Epithelial cell of esophagus (primary cell): ENCODE measurements around the gene GPBP1L1.

Experiments
- DNase-seq: peaks from one replicate; pipeline ENCODE4 v3.0.0; 2010; ENCODE audit warnings: low read depth
- H3K4me3 ChIP-seq: 2 replicates; pipeline ENCODE4 v1.5.1; 2011; ENCODE audit warnings: mild to moderate bottlenecking, low read length, control low read depth
- CTCF ChIP-seq: IDR thresholded peaks from 2 replicates; pipeline ENCODE4 v1.5.1; 2011; ENCODE audit warnings: low read depth, mild to moderate bottlenecking, low read length, control low read depth, inconsistent platforms; ENCODE audit not compliant: insufficient read depth; ENCODE audit errors: missing control alignments

The GPBP1L1 gene

GRCh38 chr1:45586769-45587168 is 99.6 kb downstream of the GPBP1L1 start:
- no peak overlapping the region for H3K4me3 ChIP-seq
- DNase-seq, result no peak
- TF ChIP-seq CTCF, result no peak

- DNase-seq, result no peak
- no peak for TF ChIP-seq CTCF
- peak overlapping the region; percentile 98 for H3K4me3 ChIP-seq
Measured at GRCh38 chr1:45585496-45586075, 100.7 kb downstream of the GPBP1L1 start.

GRCh38 chr1:45585110-45585426 is 101.3 kb downstream of the GPBP1L1 start:
- no peak for DNase-seq
- H3K4me3 ChIP-seq, result peak overlapping the region; percentile 98
- peak; percentile 14 for TF ChIP-seq CTCF

GRCh38 chr1:45584351-45585109 is 101.8 kb downstream of the GPBP1L1 start:
- no peak for TF ChIP-seq CTCF
- peak overlapping the region; percentile 98 for H3K4me3 ChIP-seq
- peak; percentile 92 for DNase-seq

- DNase-seq, result peak; percentile 82
- TF ChIP-seq CTCF, result no peak
- peak within 1 kb of the TSS; percentile 98 for H3K4me3 ChIP-seq
Measured at GRCh38 chr1:45583666-45584350, 102.5 kb downstream of the GPBP1L1 start, which contains the start of gene NASP. Gene NASP (plus strand): TSS chr1:45584041. CDS start chr1:45584147, 106 bp downstream.

- peak overlapping the region; percentile 98 for H3K4me3 ChIP-seq
- no peak for TF ChIP-seq CTCF
- DNase-seq, result peak; percentile 98
Measured at GRCh38 chr1:45583264-45583665, 103.1 kb downstream of the GPBP1L1 start.
